NOMO-1 treated with dmso at 0.1 percent for 144 hours (cell line): ENCODE measurements around the gene MYL10.

ENCODE experiments used
- DNase-seq: peaks from one replicate; lab custom pipeline; 2025; ENCODE audit not compliant: unreplicated experiment; lab: John Stamatoyannopoulos, UW

The MYL10 gene

GRCh38 chr7:101575721-101576120 is 53.4 kb downstream of the MYL10 start:
- no peak for DNase-seq

- DNase-seq: no peak
Observed at GRCh38 chr7:101575168-101575567, 53.9 kb downstream of the MYL10 start.

GRCh38 chr7:101572156-101572555 is 56.9 kb downstream of the MYL10 start:
- no peak for DNase-seq

- DNase-seq: no peak
Observed at GRCh38 chr7:101567230-101567629, 61.9 kb downstream of the MYL10 start.

- DNase-seq: no peak
Observed at GRCh38 chr7:101565601-101566209, 63.4 kb downstream of the MYL10 start.

- no peak for DNase-seq
Observed at GRCh38 chr7:101564778-101565211, 64.3 kb downstream of the MYL10 start.

GRCh38 chr7:101563943-101564777 is 64.9 kb downstream of the MYL10 start:
- no peak for DNase-seq
